Measurements from ENCODE around the gene BICDL1. TPM values are rescaled to one million over a fixed set of nuclear protein-coding genes. Genes with fewer than 3 reads are reported as not detected.

Gene BICDL1
- polyA plus RNA-seq, 1 of the 3 experiments (the other 2 are of a cell fraction), result 0.35 TPM

DNA sequence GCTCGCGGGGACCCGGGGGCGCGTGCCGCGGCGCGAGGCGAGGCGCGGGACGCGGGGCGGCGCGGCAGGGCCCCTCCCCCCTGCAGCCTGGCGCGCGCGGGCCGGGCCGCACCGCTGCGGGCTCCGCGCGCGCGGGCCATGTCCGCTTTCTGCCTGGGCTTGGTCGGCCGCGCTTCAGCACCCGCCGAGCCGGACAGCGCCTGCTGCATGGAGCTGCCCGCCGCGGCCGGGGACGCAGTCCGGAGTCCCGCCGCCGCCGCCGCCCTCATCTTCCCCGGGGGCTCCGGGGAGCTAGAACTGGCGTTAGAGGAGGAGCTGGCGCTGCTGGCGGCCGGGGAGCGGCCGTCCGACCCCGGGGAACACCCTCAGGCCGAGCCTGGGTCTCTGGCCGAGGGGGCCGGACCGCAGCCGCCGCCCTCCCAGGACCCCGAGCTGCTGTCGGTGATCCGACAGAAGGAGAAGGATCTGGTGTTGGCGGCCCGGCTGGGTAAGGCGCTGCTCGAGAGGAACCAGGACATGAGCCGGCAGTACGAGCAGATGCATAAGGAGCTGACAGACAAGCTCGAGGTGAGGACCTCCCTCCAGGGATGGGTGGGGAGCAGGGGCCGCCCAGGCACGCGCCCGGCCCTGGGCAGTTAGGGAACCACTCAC, 820 bp downstream of the BICDL1 start:
- no peaks in the 10 kb centered on the region for H3K79me2 ChIP-seq (ENCODE audit: insufficient read depth)
- H3K9me2 ChIP-seq, result no peaks in the 10 kb centered on the region
- ChIA-PET CTCF (interaction anchor here (0.7 to 3.0 kb wide), 6 partner anchors 11 to 97 kb away, joined by 3 to 9 read pairs (median 3); no protein-coding TSS in a partner anchor), POLR2A (interaction anchor here (1.1 to 1.3 kb wide), 2 partner anchors 97 to 185 kb away, joined by 3 to 7 read pairs; no protein-coding TSS in a partner anchor)
- H3F3A ChIP-seq (replicated peaks; ENCODE audit: insufficient read depth), result peaks cover 7% of the 10 kb centered on the region
- no peaks in the 10 kb centered on the region for H3K36me3 ChIP-seq (replicated peaks in 1 of 2; ENCODE audit: control insufficient read depth in 1 of 2, insufficient read depth in 2 of 2, low read length in 1 of 2)
- TF ChIP-seq EZH2phosphoT487 (IDR thresholded peaks at IDR 0.05; ENCODE audit: borderline replicate concordance, low read depth), result no peak
- TF ChIP-seq, protein P1, sequence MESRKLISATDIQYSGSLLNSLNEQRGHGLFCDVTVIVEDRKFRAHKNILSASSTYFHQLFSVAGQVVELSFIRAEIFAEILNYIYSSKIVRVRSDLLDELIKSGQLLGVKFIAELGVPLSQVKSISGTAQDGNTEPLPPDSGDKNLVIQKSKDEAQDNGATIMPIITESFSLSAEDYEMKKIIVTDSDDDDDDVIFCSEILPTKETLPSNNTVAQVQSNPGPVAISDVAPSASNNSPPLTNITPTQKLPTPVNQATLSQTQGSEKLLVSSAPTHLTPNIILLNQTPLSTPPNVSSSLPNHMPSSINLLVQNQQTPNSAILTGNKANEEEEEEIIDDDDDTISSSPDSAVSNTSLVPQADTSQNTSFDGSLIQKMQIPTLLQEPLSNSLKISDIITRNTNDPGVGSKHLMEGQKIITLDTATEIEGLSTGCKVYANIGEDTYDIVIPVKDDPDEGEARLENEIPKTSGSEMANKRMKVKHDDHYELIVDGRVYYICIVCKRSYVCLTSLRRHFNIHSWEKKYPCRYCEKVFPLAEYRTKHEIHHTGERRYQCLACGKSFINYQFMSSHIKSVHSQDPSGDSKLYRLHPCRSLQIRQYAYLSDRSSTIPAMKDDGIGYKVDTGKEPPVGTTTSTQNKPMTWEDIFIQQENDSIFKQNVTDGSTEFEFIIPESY (IDR thresholded peaks at IDR 0.05; ENCODE audit: borderline replicate concordance, low read depth), result no peak
- TF ChIP-seq, protein P2, sequence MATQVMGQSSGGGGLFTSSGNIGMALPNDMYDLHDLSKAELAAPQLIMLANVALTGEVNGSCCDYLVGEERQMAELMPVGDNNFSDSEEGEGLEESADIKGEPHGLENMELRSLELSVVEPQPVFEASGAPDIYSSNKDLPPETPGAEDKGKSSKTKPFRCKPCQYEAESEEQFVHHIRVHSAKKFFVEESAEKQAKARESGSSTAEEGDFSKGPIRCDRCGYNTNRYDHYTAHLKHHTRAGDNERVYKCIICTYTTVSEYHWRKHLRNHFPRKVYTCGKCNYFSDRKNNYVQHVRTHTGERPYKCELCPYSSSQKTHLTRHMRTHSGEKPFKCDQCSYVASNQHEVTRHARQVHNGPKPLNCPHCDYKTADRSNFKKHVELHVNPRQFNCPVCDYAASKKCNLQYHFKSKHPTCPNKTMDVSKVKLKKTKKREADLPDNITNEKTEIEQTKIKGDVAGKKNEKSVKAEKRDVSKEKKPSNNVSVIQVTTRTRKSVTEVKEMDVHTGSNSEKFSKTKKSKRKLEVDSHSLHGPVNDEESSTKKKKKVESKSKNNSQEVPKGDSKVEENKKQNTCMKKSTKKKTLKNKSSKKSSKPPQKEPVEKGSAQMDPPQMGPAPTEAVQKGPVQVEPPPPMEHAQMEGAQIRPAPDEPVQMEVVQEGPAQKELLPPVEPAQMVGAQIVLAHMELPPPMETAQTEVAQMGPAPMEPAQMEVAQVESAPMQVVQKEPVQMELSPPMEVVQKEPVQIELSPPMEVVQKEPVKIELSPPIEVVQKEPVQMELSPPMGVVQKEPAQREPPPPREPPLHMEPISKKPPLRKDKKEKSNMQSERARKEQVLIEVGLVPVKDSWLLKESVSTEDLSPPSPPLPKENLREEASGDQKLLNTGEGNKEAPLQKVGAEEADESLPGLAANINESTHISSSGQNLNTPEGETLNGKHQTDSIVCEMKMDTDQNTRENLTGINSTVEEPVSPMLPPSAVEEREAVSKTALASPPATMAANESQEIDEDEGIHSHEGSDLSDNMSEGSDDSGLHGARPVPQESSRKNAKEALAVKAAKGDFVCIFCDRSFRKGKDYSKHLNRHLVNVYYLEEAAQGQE (IDR thresholded peaks at IDR 0.05; ENCODE audit: low read depth, low read length), result peak; percentile 98
- TF ChIP-seq NRF1 (IDR thresholded peaks at IDR 0.05; ENCODE audit: low read depth, low read length), result no peak
- TF ChIP-seq, protein P3, sequence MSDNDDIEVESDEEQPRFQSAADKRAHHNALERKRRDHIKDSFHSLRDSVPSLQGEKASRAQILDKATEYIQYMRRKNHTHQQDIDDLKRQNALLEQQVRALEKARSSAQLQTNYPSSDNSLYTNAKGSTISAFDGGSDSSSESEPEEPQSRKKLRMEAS (IDR thresholded peaks at IDR 0.05; ENCODE audit: low read depth), result peak; percentile 77; the same call in 1 of the 2 replicates
- peak; percentile 22; the same call in 1 of the 2 replicates for TF ChIP-seq MXI1 (IDR thresholded peaks at IDR 0.05; ENCODE audit: low read depth, low read length)
- TF ChIP-seq, protein P4, sequence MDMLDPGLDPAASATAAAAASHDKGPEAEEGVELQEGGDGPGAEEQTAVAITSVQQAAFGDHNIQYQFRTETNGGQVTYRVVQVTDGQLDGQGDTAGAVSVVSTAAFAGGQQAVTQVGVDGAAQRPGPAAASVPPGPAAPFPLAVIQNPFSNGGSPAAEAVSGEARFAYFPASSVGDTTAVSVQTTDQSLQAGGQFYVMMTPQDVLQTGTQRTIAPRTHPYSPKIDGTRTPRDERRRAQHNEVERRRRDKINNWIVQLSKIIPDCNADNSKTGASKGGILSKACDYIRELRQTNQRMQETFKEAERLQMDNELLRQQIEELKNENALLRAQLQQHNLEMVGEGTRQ (IDR thresholded peaks at IDR 0.05; ENCODE audit: borderline replicate concordance, low read depth, low read length), result no peak
- peak; percentile 53; the same call in 1 of the 2 replicates for TF ChIP-seq SIN3A (IDR thresholded peaks at IDR 0.05; ENCODE audit: borderline replicate concordance, low read depth, low read length)
- no peak for TF ChIP-seq SMC3 (IDR thresholded peaks at IDR 0.05; ENCODE audit: low read depth, low read length)
- peaks cover 18% of the 10 kb centered on the region for H3K27me3 ChIP-seq (ENCODE audit: insufficient read depth)
- H4K20me1 ChIP-seq (ENCODE audit: insufficient read depth), result no peaks in the 10 kb centered on the region
- H2AFZ ChIP-seq (ENCODE audit: low read depth), result no peak overlapping the region
- H3K27ac ChIP-seq (ENCODE audit: low read depth in 2 of 2, low read length in 1 of 2), result no peak overlapping the region; a peak in 1 of 4 replicates
- H3K4me1 ChIP-seq (ENCODE audit: control insufficient read depth in 1 of 2, insufficient read depth in 2 of 2, low read depth in 1 of 2, low read length in 1 of 2), result peaks cover 0 to 12% of the 10 kb centered on the region in 2 experiments; a peak in 2 of 4 replicates
- 8% methylated on average over 9 of the region's 79 CpGs for WGBS (ENCODE audit: low lambda C conversion rate)
- peak overlapping the region; percentile 39 to 63; a peak in 3 of 4 replicates for H3K4me3 ChIP-seq (ENCODE audit: low read depth in 2 of 2, low read length in 1 of 2)
- H3K9ac ChIP-seq, result no peak overlapping the region
- peak overlapping the region; percentile 70; the same call in 1 of the 2 replicates for H3K4me2 ChIP-seq
- no peaks in the 10 kb centered on the region for H3K9me3 ChIP-seq
- DNase-seq, result peak; percentile 87
